Stimulated activated CD4-positive, alpha-beta T cell treated with anti-CD3 and anti-CD28 coated beads, TNF-alpha, amount 100 ng/mL, for 24 hours (primary cell): ENCODE measurements around the gene RRM2.
"Not testable (repeated sequence)": the region's sequence is repeated elsewhere in the genome, so short reads cannot be mapped to it uniquely, and the experiment has no call there.

Experiments used
- DNase-seq, 3 experiments: peaks; one replicate each; pipeline ENCODE4 v3.0.0-alpha.2; 2020; ENCODE audit warnings: low read depth in 3 of 3

Gene RRM2

GRCh38 chr2:10091182-10091888, 31.2 kb upstream of the RRM2 start:
- DNase-seq = no peak

- DNase-seq = not testable (repeated sequence)
Observed at GRCh38 chr2:10091889-10092244, 30.7 kb upstream of the RRM2 start.

GRCh38 chr2:10094271-10094814, 28.2 kb upstream of the RRM2 start:
- DNase-seq = no peak

GRCh38 chr2:10095175-10095574, 27.4 kb upstream of the RRM2 start:
- DNase-seq = no peak

GRCh38 chr2:10096641-10097040, 25.9 kb upstream of the RRM2 start:
- DNase-seq = no peak

GRCh38 chr2:10097352-10098148, 25.0 kb upstream of the RRM2 start:
- DNase-seq = peak in 1 of 3 experiments; percentile 45

- DNase-seq = no peak
Observed at GRCh38 chr2:10101491-10101890, 21.0 kb upstream of the RRM2 start.

- no peak for DNase-seq
Observed at GRCh38 chr2:10103179-10103578, 19.4 kb upstream of the RRM2 start.

GRCh38 chr2:10104906-10105305, 17.6 kb upstream of the RRM2 start:
- DNase-seq = not testable (repeated sequence)

GRCh38 chr2:10109311-10109710, 13.2 kb upstream of the RRM2 start:
- DNase-seq = no peak

GRCh38 chr2:10119027-10119325, 3.6 kb upstream of the RRM2 start:
- no peak for DNase-seq

GRCh38 chr2:10119601-10120157, 2.9 kb upstream of the RRM2 start:
- DNase-seq = no peak

- peak; percentile 86 to 99 (median 93) for DNase-seq
Observed at GRCh38 chr2:10120158-10120876, 2.2 kb upstream of the RRM2 start.

GRCh38 chr2:10120877-10121574, 1.5 kb upstream of the RRM2 start:
- DNase-seq = no peak

GRCh38 chr2:10123281-10123680, 742 bp downstream of the RRM2 start:
- no peak for DNase-seq

GRCh38 chr2:10124538-10125045, 2.1 kb downstream of the RRM2 start:
- peak in 1 of 3 experiments; percentile 45 for DNase-seq

GRCh38 chr2:10125842-10126631, 3.5 kb downstream of the RRM2 start:
- no peak for DNase-seq

- DNase-seq = no peak
Observed at GRCh38 chr2:10126632-10127026, 4.1 kb downstream of the RRM2 start.

- DNase-seq = no peak
Observed at GRCh38 chr2:10128420-10128819, 5.9 kb downstream of the RRM2 start.

GRCh38 chr2:10129490-10129889, 7.0 kb downstream of the RRM2 start:
- DNase-seq = no peak
